Islet of Langerhans (tissue), 1 donor: ENCODE results near the gene TTC23L.

Experiments
- FAIRE-seq: peaks from one replicate; lab custom pipeline; 2011; peaks lifted over from hg19 to GRCh38; lab: Jason Lieb, UNC

Gene TTC23L

GRCh38 chr5:34833090-34833489 lies 5.9 kb upstream of the TTC23L start:
- no peak for FAIRE-seq

DNA sequence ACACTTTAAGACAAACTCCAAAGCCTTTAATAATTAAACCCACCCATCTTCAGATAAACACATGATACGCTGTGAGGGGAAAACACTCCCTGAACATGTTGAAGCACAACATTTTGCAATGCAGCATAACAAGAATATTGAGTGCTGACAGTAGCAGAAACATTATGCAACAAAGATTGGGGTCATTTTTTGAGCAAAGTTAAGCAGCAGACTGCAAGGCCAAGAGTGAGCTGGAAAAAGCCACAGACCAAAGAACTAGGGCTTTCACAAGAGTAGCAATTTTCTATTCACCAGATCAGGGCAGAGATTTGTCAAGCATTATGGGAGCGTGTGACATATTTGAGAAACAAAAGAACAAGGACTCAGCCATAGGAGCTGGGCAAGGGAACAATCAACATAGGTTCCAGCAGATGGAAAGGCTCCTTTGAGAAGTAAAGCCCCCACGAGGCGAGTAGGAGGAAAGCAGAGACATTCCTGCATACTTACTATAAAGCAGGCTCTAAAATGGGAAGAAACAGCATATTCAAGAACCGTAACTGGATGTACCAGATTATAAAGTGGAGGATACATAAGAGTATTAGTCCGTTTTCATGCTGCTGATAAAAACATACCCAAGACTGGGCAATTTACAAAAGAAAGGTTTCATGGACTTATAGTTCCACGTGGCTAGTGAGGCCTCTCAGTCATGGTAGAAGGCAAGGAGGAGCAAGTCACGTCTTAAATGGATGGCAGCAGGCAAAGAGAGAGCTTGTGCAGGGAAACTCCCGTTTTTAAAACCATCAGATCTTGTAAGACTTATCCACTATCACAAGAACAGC lies 4.8 kb upstream of the TTC23L start:
- FAIRE-seq = no peak

DNA sequence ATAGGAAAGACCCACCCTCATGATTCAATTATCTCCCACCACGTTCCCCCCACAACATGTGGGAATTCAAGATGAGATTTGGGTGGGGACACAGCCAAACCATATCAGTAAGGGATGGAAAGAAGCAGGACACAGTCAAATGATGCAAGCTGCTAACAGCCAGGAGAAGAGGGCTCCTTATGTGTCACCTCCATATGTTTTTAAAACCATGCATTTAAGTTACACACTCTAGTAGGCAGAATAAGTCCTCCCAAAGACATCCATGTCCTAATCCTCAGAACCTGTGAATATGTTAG lies 4.2 kb upstream of the TTC23L start:
- no peak for FAIRE-seq

DNA sequence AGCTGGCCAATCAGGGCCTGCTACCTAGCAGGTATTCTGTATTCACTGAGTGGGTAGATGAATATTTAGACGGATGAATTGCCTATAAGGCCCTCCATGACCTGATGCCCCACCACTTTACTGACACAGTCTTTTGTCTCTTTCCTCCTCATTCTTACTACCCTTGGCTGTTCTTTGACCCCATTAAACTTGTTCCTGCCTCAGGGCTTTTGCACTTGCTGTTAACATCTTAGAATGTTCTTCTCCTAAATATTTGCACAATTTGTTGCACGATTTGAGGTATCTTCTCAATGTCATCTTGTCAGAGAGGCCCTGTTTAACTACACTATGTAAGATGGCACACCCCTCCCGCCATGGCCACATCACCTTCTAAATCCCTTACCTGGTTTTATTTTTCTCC lies 3.3 kb upstream of the TTC23L start:
- no peak for FAIRE-seq

DNA sequence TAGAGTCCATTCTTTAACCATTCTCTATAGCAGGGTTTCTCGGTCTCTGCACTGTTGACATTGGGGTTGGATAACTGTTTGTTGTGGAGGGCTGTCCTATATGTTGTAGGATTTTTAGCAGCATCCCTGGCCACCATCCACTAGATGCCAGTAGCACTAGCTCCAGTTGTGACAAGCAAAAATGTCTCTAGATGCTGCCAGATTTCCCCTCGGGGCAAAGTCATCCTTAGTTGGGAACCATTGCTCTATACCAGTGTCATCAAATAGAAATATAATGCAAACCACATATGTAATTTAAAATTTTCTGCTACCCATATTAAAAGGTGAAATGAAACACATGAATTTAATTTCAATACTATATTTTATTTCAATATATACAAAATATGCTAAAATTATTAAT lies 2.9 kb downstream of the TTC23L start:
- no peak for FAIRE-seq

- no peak for FAIRE-seq
Observed at GRCh38 chr5:34842554-34842953, 3.6 kb downstream of the TTC23L start.

DNA sequence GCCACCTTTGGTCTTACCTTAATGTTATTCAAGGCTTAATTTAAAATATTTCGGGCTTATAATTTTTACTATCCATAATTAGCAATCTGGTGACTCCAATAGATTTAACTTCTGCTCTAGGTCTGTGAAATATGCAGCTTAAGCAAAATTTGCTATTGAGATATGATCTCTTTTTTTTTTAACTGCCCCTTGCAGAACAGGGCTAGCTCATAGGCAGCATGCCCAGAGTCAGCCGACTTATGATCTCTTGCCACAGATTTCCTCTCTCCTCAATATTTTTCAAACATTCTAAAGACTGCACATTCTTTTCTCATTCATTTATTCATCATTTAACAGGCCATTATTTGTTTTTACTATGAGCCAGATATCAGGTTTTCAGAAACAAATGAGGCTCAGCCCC lies 4.5 kb downstream of the TTC23L start:
- no peak for FAIRE-seq

DNA sequence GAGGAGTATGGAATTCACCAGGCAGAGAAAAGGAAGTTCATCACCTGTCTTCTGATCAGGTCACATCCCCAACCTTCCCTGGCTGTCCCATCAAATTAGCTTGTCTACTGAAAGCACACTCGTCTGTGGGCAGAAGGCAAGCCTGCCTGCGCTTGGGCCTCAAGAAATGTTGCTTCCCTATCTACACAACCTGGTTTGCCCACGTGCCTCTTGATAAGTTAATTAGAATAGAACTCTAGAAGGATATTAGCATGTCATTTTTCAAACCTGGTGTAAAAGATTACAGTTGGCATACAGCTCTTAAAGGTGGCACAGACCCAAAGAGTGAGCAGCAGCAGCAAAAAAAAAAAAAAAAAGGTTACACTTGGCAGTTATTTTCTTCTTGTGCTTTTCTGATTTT lies 5.1 kb downstream of the TTC23L start:
- FAIRE-seq = no peak

- no peak for FAIRE-seq
Observed at GRCh38 chr5:34844999-34845398, 6.0 kb downstream of the TTC23L start.

DNA sequence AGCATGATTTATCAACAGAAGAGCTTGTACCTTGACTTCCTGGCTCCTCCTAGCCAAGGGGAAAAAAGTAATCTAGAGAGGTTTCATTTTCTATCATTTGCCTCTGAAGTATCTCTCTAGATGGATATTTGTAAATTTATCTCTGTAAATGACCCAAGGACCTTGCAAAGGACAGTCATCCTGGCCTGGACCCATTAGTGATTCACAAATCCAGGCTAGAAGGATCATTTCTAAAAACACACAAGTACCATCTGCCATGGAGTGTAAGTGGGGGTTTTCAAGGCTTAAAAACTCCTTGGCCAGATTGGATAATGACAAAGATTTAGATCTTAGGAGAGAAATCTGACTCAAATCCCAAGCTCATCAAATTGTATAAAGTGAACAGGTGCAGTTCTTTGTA lies 8.1 kb downstream of the TTC23L start:
- no peak for FAIRE-seq

- FAIRE-seq = no peak
Observed at GRCh38 chr5:34847552-34847951, 8.6 kb downstream of the TTC23L start.

DNA sequence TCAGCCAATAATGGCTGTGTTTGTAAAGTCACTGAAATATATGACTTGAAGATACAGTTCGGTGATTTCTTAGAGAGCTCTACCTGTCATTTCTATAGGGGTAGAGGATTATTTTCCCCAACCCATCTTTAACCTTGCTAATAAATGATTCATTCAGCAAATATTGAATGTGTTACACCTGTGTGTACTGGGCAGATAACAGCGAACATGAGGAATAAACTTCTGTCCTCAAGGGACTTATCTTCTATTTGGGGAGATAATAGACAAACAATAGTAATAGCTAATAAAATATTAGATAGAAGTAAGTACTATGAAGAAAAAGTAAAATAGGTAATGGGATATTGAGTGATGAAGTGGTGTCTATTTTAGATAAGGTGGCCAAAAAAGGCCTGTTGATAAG lies 9.3 kb downstream of the TTC23L start:
- FAIRE-seq = no peak

GRCh38 chr5:34849253-34849652 lies 10.3 kb downstream of the TTC23L start:
- FAIRE-seq = no peak

DNA sequence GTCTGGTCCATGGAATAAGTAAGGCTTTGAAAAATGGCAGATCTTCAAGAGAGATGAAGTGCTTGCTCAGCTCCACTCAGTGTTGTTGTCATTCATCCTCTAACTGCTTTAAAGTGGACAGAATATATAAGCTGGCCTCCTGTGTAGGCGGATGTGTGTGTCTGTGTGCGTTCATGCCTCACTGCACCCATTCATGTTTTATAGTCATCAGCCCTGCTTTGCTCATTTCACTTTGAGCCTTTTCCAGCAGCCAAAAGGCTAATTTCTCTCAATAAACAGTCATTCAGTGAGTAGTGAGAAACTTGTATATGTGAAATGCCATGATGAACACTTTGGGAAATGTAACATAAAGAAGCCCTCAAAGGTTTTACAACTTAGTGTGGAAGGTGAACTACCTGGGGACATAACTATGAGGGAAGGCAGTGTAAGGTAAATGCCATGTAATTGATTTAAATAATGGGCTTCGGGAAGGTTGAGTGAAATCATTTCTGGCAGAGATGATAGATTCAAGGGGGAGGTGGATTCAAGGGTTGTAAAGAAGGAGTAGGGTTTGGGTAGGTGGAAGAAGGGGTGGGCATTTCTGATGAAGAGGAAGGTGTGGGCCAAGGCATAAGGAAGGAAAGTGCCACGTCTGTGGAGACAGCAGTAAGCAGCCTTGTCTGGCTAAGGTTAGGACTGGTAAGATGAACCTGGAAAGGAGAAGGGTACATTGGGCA lies 15.7 kb downstream of the TTC23L start:
- no peak for FAIRE-seq

- no peak for FAIRE-seq
Observed at GRCh38 chr5:34857161-34857560, 18.2 kb downstream of the TTC23L start.

GRCh38 chr5:34857894-34858293 lies 18.9 kb downstream of the TTC23L start:
- no peak for FAIRE-seq

DNA sequence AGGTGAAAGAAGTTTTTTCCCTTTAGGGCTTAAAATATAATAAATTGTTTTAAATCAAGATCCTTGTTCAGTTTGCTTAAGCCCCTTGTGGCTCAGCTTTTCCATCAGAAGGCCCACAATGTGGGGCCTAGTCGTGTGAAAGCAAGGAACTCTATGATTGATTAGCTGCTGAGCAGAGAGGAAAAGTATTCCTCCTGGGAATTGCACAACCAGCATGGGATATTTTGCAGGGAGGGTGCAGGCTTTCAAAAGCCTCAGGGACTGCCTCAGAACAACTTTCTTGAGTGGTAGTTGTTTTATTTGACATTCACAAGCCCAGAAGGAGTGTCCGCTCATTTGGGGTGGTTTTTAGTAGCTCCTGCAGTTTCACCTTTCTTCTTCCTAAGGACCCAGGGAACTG lies 19.8 kb downstream of the TTC23L start:
- no peak for FAIRE-seq

DNA sequence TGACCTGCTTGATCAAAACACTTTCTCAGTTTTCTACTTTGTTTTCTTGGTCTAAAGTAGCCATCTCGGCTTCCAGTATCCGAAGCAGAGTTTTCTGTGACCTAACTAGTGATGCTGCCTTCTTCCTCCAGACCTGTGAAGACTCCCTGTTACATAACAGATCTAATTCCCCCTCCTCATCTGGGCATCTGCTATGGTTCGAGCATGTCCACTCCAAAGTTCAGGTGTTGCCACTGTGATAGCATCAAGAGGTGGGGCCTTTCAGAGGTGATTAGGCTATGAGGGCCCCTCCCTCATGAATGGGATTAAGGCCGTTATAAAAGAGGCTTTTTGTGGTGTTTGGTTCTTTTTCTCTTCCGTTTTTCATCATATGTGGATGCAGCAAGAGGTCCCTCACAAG lies 20.3 kb downstream of the TTC23L start:
- FAIRE-seq = no peak

DNA sequence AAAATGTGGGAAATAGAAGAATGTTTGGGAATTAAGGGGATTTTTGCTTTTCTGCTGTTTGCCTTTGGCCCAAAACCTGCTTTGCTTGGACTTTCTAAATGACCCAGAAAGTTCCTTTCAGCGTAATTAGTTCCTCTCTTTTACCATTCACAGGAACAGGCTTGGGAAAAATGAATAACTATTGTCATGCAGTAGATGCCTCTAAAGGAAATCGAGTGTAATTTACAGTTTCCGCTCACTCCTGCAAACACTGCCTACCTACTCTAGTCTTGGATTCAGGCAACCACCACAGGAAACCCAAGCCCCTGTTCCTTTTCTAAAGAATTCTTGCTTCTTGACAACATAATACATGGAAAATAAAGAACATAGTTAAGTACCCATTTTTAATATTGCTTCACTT lies 25.0 kb downstream of the TTC23L start:
- no peak for FAIRE-seq

DNA sequence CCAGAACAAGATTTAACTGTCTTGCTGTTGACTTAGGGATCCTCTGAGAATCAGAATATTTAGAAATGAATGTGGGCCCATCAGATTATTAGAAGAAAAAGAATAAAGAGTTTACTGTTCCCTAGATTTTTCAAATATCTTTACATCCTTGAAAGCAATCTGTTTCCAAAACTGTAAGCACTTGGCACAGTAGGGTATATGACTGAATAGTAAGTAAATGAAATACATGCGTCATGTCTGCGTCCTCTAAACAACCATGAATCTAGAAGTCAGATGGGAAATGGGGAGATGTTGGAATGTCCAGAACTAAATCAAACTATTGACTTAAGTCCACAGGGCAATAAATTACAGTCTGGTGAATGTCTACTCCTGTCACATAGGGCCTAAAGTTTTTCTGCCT lies 26.1 kb downstream of the TTC23L start:
- FAIRE-seq = no peak

GRCh38 chr5:34866989-34867471 lies 28.1 kb downstream of the TTC23L start:
- no peak for FAIRE-seq

- FAIRE-seq = no peak
Observed at GRCh38 chr5:34867660-34868059, 28.7 kb downstream of the TTC23L start.

DNA sequence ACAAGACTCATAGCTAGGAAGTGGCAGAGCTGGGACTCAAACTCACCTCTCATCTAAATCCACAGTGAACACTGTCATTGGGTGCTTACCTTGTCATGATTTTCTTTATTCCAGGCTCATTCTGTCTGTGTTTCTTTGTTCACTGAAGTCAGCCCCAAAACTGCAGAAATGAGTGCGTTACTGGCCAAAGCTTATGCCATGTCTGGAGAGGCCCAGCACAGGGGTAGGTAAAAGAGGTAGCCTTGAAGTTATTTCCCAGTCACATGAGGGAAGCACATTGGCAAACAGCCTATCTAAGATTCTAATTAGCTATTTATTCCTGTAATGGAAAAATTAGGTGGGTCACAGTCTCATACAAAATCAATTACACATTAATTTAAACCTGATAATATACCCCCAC lies 29.8 kb downstream of the TTC23L start:
- FAIRE-seq = no peak

GRCh38 chr5:34869256-34869655 lies 30.3 kb downstream of the TTC23L start:
- no peak for FAIRE-seq
